ENCODE data around the gene TRABD2A.
"Not testable (repeated sequence)": the region's sequence is repeated elsewhere in the genome, so short reads cannot be mapped to it uniquely, and the experiment has no call there.

The TRABD2A gene

GRCh38 chr2:84782717-84783442 is 98.0 kb downstream of the TRABD2A start:
- peak overlapping the region; percentile 54 for H3K4me3 Mint-ChIP-seq
- peaks cover 57% of the 10 kb centered on the region for H3K4me1 Mint-ChIP-seq (ENCODE audit: low read depth)
- H3K27ac Mint-ChIP-seq: peak overlapping the region; percentile 91
- no peaks in the 10 kb centered on the region for H3K27me3 Mint-ChIP-seq (ENCODE audit: low read depth)
- peaks cover 15% of the 10 kb centered on the region for H3K36me3 Mint-ChIP-seq (ENCODE audit: low read depth)
- H3K9me3 Mint-ChIP-seq: peaks cover 16% of the 10 kb centered on the region

GRCh38 chr2:84781942-84782716 is 98.8 kb downstream of the TRABD2A start:
- H3K27me3 Mint-ChIP-seq (ENCODE audit: low read depth): no peaks in the 10 kb centered on the region
- peak overlapping the region; percentile 91 for H3K27ac Mint-ChIP-seq
- peaks cover 57% of the 10 kb centered on the region for H3K4me1 Mint-ChIP-seq (ENCODE audit: low read depth)

GRCh38 chr2:84779781-84780180 is 101.1 kb downstream of the TRABD2A start:
- Mint-ChIP-seq H3K27ac (no peak overlapping the region), H3K27me3 (ENCODE audit: low read depth) (peaks cover 3% of the 10 kb centered on the region), H3K4me3 (no peak overlapping the region), H3K9me3 (peaks cover 42% of the 10 kb centered on the region), H3K4me1 (ENCODE audit: low read depth) (peaks cover 56% of the 10 kb centered on the region), H3K36me3 (ENCODE audit: low read depth) (peaks cover 20% of the 10 kb centered on the region)

More at GRCh38 chr2:84781942-84782716, 98.8 kb downstream of the TRABD2A start:
- Mint-ChIP-seq H3K4me3 (peak overlapping the region; percentile 42), H3K36me3 (ENCODE audit: low read depth) (peaks cover 18% of the 10 kb centered on the region), H3K9me3 (peaks cover 20% of the 10 kb centered on the region)

GRCh38 chr2:84778911-84779690 is 101.8 kb downstream of the TRABD2A start:
- Mint-ChIP-seq H3K27ac (peak overlapping the region; percentile 21), H3K36me3 (ENCODE audit: low read depth) (peaks cover 17% of the 10 kb centered on the region), H3K27me3 (ENCODE audit: low read depth) (peaks cover 5% of the 10 kb centered on the region), H3K4me3 (no peak overlapping the region), H3K4me1 (ENCODE audit: low read depth) (peaks cover 51% of the 10 kb centered on the region), H3K9me3 (peaks cover 45% of the 10 kb centered on the region)

- Mint-ChIP-seq H3K4me1 (ENCODE audit: low read depth) (peaks cover 24% of the 10 kb centered on the region), H3K36me3 (ENCODE audit: low read depth) (peaks cover 23% of the 10 kb centered on the region), H3K27ac (no peak overlapping the region), H3K9me3 (peaks cover 66% of the 10 kb centered on the region), H3K27me3 (ENCODE audit: low read depth) (peaks cover 5% of the 10 kb centered on the region), H3K4me3 (no peak overlapping the region)
These were observed 104.9 kb downstream of the TRABD2A start for GRCh38 chr2:84776011-84776410.

- Mint-ChIP-seq H3K9me3 (peaks cover 59% of the 10 kb centered on the region), H3K36me3 (ENCODE audit: low read depth) (peaks cover 16% of the 10 kb centered on the region)
- not testable (repeated sequence) for H3K27ac Mint-ChIP-seq
These were observed 107.3 kb downstream of the TRABD2A start for GRCh38 chr2:84773562-84773961.

More at GRCh38 chr2:84773562-84773961, 107.3 kb downstream of the TRABD2A start:
- H3K4me3 Mint-ChIP-seq; H3K27me3 Mint-ChIP-seq (ENCODE audit: low read depth); H3K4me1 Mint-ChIP-seq (ENCODE audit: low read depth): not testable (repeated sequence)
